ENCODE measurements around the gene CCDC57.

CCDC57 gene

DNA sequence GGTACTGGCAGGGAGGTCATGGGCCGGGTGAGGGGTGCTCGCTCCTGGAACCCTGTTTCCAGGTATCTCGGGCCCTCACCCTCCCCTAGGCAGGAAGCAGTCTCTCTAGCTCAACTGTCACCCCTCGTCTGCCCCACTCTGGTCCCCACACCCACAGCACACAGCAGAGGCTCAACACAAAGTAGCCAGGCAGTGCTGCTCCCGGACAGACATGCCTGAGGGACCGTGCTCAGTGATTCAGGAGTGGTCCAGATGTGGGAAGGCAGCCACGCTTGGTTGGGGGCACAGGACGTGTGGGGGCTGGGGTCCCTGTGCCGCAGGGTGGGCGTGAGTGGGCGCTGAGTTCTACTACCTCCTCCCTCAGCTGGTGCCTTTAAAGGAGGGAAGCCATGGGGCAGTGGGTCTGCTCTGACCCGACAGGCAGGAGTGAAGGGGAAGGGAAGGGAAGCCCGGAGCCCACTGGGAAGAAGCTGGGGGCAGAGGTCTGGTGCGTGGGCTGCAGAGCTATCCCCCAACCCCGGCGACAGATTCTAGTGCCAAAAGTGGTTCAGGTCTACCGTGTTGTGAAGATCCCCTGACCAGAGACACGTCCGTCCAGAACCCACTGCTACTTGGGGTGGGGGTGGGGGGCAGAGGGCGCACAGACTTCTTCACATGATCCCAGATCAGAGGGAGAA lies 28.0 kb upstream of the CCDC57 start:
- no peak overlapping the region for H3K4me3 ChIP-seq (ENCODE audit: low read depth, low read length)
- H3K27me3 ChIP-seq (replicated peaks), result no peaks in the 10 kb centered on the region
- TF ChIP-seq, protein P1, sequence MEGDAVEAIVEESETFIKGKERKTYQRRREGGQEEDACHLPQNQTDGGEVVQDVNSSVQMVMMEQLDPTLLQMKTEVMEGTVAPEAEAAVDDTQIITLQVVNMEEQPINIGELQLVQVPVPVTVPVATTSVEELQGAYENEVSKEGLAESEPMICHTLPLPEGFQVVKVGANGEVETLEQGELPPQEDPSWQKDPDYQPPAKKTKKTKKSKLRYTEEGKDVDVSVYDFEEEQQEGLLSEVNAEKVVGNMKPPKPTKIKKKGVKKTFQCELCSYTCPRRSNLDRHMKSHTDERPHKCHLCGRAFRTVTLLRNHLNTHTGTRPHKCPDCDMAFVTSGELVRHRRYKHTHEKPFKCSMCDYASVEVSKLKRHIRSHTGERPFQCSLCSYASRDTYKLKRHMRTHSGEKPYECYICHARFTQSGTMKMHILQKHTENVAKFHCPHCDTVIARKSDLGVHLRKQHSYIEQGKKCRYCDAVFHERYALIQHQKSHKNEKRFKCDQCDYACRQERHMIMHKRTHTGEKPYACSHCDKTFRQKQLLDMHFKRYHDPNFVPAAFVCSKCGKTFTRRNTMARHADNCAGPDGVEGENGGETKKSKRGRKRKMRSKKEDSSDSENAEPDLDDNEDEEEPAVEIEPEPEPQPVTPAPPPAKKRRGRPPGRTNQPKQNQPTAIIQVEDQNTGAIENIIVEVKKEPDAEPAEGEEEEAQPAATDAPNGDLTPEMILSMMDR (IDR thresholded peaks at IDR 0.05; ENCODE audit: low read depth, low read length, missing control alignments), result no peak
- in situ Hi-C loops (cut with HindIII; ENCODE audit: low pct_ligation_motif_present, low sequenced_read_pairs), result no loop called here
- peaks cover 71% of the 10 kb centered on the region for H3K36me3 ChIP-seq (replicated peaks)
- no peak for DNase-seq
- H3K27ac ChIP-seq, result no peak overlapping the region

DNA sequence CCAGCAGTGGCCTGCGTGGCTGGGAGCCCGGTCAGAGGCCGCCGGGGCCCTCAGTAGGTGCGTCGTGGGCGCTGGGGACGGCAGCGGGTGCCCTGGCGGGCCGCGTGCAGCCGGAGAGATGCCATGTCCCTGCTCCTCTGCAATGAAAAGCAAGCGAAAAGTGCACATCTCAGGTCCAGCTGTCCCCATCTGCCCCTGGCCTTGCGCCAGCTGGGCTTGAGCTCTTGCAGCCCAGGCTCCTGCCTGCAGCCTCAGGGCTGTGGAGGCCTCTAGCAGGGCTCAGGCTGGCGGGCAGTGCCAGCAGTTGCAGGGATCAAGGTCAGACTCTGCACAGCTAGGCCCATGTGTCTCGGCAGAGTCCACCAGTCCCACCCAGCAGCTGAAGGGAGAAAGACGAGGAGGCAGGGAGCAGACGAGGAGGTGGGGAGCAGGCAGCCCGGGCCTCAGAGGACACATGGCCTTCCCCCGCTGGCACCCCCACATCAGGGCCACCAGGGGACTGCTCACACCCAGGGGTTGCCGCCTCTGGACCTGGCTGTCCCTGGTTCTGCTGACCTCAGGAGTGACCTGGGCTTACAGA lies 27.4 kb upstream of the CCDC57 start:
- Histone ChIP-seq H3K36me3 (replicated peaks) (peaks cover 65% of the 10 kb centered on the region), H3K27me3 (replicated peaks) (no peaks in the 10 kb centered on the region), H3K27ac (no peak overlapping the region), H3K4me3 (ENCODE audit: low read depth, low read length) (no peak overlapping the region)
- TF ChIP-seq, protein P1 (IDR thresholded peaks at IDR 0.05; ENCODE audit: low read depth, low read length, missing control alignments), result no peak
- in situ Hi-C loops (cut with HindIII; ENCODE audit: low pct_ligation_motif_present, low sequenced_read_pairs), result no loop called here
- DNase-seq, result no peak

DNA sequence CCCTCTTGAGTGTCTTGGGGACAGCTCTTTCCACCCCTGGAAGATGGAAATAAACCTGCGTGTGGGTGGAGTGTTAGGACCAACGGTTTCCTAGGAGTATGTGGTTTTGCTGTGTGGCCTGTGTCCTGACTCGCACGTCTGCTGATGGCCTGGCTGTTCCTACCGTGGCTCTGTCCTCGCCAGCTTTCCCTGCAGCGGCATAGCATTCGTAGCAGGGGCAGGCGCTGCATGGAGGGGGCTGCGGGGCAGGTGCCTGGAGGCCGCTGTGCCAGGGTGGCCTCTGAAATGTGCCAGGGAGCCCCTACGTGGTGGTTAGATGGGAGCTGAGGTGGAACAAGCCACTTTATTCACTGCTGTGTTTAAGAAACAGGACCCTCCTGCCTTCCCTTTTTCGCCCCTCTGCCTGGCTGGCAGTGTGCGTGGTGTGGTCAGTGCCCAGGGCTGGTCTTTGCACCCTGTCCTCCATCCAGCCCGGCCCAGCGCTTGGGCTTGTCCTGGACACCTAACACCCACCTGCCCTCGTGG lies 26.8 kb upstream of the CCDC57 start:
- in situ Hi-C loops (cut with HindIII; ENCODE audit: low pct_ligation_motif_present, low sequenced_read_pairs), result no loop called here
- DNase-seq, result no peak
- Histone ChIP-seq H3K36me3 (replicated peaks) (peaks cover 60% of the 10 kb centered on the region), H3K27me3 (replicated peaks) (no peaks in the 10 kb centered on the region), H3K4me3 (ENCODE audit: low read depth, low read length) (no peak overlapping the region), H3K27ac (no peak overlapping the region)
- TF ChIP-seq, protein P1 (IDR thresholded peaks at IDR 0.05; ENCODE audit: low read depth, low read length, missing control alignments), result no peak

DNA sequence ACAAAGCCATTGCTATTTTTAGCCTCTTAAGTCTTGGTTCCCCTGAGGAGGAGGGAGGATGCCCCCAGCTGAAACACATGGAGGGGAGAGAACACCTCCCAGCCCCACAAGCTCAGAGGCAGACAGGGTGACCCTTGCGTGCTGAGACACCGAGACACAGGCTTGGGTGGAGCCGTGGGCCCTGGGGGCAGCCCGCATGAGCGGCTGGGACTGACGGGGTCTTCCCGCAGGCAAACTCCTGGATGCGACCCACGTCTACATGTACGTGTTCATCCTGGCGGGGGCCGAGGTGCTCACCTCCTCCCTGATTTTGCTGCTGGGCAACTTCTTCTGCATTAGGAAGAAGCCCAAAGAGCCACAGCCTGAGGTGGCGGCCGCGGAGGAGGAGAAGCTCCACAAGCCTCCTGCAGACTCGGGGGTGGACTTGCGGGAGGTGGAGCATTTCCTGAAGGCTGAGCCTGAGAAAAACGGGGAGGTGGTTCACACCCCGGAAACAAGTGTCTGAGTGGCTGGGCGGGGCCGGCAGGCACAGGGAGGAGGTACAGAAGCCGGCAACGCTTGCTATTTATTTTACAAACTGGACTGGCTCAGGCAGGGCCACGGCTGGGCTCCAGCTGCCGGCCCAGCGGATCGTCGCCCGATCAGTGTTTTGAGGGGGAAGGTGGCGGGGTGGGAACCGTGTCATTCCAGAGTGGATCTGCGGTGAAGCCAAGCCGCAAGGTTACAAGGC lies 26.0 kb upstream of the CCDC57 start:
- Histone ChIP-seq H3K4me3 (ENCODE audit: low read depth, low read length) (no peak overlapping the region), H3K27me3 (replicated peaks) (no peaks in the 10 kb centered on the region), H3K27ac (peak overlapping the region; percentile 35), H3K36me3 (replicated peaks) (peaks cover 51% of the 10 kb centered on the region)
- DNase-seq, result peak; percentile 85
- TF ChIP-seq, protein P1 (IDR thresholded peaks at IDR 0.05; ENCODE audit: low read depth, low read length, missing control alignments), result no peak
- in situ Hi-C loops (cut with HindIII; ENCODE audit: low pct_ligation_motif_present, low sequenced_read_pairs), result no loop called here

DNA sequence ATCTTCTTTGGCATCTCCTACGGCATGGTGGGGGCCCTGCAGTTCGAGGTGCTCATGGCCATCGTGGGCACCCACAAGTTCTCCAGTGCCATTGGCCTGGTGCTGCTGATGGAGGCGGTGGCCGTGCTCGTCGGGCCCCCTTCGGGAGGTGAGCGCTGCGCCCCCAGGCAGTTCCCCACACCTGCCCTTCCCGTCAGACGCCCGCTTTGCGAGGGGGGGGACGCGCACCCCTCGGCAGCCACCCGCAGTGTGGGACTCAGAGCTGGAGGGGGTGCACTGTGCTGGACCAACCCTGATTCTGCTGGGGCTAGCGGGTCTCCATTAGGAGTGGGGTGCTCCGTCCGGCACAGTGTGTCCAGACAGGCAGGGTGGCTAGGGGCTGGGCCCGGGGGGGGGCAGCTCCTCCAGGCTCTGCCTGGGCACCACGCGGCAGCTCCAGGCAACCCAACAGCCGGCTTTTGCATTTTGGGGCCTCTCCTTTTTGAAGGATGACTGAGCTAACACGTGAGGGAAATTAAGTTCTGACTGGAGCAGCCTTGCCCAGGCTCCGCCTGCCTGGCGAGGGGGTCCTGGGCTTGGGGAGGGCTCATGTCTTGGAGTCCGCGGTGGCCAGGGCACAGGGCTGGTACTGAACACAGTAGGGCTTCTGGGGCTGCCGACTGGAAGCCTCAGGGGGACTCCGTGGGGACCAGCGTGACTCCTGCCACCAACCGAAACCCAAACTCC lies 25.3 kb upstream of the CCDC57 start:
- TF ChIP-seq, protein P1 (IDR thresholded peaks at IDR 0.05; ENCODE audit: low read depth, low read length, missing control alignments), result no peak
- H3K36me3 ChIP-seq (replicated peaks), result peaks cover 46% of the 10 kb centered on the region
- no peaks in the 10 kb centered on the region for H3K27me3 ChIP-seq (replicated peaks)
- H3K27ac ChIP-seq, result peak overlapping the region; percentile 35
- no peak overlapping the region for H3K4me3 ChIP-seq (ENCODE audit: low read depth, low read length)
- no peak for DNase-seq
- in situ Hi-C loops (cut with HindIII; ENCODE audit: low pct_ligation_motif_present, low sequenced_read_pairs), result no loop called here
